Activated CD4-positive, CD25-positive, alpha-beta regulatory T cell treated with anti-CD3 and anti-CD28 coated beads, Interleukin-2, amount 50 U/mL, for 24 hours (primary cell): ENCODE measurements around the gene TMEM109.

ENCODE experiments used
- ATAC-seq, 2 donors: fragments of 150-1000 bp; cut with Tn5 transposase; one replicate each; pipeline ENCODE4 v1.10.0; 2021; ENCODE audit warnings: mild to moderate bottlenecking in 1 of 2, moderate library complexity in 1 of 2

Gene TMEM109

GRCh38 chr11:60913793-60914632, at the start of gene TMEM109:
Gene TMEM109 (plus strand): TSS chr11:60914158. CDS start chr11:60919694, 5,536 bp downstream.
- peak; percentile 79 to 81 for ATAC-seq

GRCh38 chr11:60864856-60865513, 49.0 kb upstream of the TMEM109 start:
- ATAC-seq = no peak

GRCh38 chr11:60866911-60867870, 46.8 kb upstream of the TMEM109 start, which contains the start of gene ZP1:
Gene ZP1 (plus strand): TSS chr11:60867542. CDS start chr11:60867562, 20 bp downstream.
- no peak for ATAC-seq

- ATAC-seq = no peak
Observed at GRCh38 chr11:60867871-60868681, 45.9 kb upstream of the TMEM109 start.

- ATAC-seq = no peak
Observed at GRCh38 chr11:60868682-60869450, 45.1 kb upstream of the TMEM109 start.

- no peak for ATAC-seq
Observed at GRCh38 chr11:60869451-60869825, 44.5 kb upstream of the TMEM109 start.

- no peak for ATAC-seq
Observed at GRCh38 chr11:60870276-60870675, 43.7 kb upstream of the TMEM109 start.

- no peak for ATAC-seq
Observed at GRCh38 chr11:60870733-60871377, 43.1 kb upstream of the TMEM109 start.

GRCh38 chr11:60871378-60872061, 42.4 kb upstream of the TMEM109 start:
- no peak for ATAC-seq

GRCh38 chr11:60872124-60872960, 41.6 kb upstream of the TMEM109 start:
- ATAC-seq = no peak

- ATAC-seq = no peak
Observed at GRCh38 chr11:60872961-60873524, 40.9 kb upstream of the TMEM109 start.

GRCh38 chr11:60873533-60873932, 40.4 kb upstream of the TMEM109 start:
- ATAC-seq = no peak

GRCh38 chr11:60874421-60875365, 39.3 kb upstream of the TMEM109 start:
- no peak for ATAC-seq

- no peak for ATAC-seq
Observed at GRCh38 chr11:60875366-60876167, 38.4 kb upstream of the TMEM109 start.

- no peak for ATAC-seq
Observed at GRCh38 chr11:60876168-60876485, 37.8 kb upstream of the TMEM109 start.

GRCh38 chr11:60878245-60879101, 35.5 kb upstream of the TMEM109 start:
- no peak for ATAC-seq
